ENCODE results near the gene GALNT9.

DNA sequence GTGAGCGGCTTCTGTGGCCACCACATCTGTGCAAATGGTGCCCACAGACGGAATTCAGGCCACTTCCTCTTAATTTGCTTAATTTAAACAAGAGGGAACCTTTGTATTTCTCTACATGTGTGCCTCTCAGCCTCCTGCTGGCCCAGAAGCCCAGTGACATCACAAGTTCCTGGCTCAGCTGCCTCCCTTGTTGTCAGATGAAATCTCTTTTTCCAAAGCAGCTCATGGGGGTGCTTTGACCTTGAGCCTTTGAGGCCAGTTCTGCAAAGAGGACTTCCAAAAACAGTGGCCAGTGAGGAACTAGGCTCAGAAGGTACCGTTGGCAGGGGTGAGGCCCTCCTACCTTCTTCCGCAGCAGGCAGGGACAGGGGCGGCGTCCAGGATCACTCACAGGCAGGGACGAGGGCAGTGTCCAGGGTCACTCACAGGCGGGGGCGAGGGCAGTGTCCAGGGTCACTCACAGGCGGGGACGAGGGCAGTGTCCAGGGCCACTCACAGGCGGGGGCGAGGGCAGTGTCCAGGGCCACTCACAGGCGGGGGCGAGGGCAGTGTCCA, 35.0 kb upstream of the GALNT9 start:
- TF ChIP-seq, protein P1, sequence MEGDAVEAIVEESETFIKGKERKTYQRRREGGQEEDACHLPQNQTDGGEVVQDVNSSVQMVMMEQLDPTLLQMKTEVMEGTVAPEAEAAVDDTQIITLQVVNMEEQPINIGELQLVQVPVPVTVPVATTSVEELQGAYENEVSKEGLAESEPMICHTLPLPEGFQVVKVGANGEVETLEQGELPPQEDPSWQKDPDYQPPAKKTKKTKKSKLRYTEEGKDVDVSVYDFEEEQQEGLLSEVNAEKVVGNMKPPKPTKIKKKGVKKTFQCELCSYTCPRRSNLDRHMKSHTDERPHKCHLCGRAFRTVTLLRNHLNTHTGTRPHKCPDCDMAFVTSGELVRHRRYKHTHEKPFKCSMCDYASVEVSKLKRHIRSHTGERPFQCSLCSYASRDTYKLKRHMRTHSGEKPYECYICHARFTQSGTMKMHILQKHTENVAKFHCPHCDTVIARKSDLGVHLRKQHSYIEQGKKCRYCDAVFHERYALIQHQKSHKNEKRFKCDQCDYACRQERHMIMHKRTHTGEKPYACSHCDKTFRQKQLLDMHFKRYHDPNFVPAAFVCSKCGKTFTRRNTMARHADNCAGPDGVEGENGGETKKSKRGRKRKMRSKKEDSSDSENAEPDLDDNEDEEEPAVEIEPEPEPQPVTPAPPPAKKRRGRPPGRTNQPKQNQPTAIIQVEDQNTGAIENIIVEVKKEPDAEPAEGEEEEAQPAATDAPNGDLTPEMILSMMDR (IDR thresholded peaks at IDR 0.05): no peak
- no peak for TF ChIP-seq POLR2A (IDR thresholded peaks at IDR 0.05; ENCODE audit: low read depth)
